Sigmoid colon (tissue), 7 donors: Measurements from ENCODE around the gene TPRX1. TPM values are rescaled to one million over a fixed set of nuclear protein-coding genes. Genes with fewer than 3 reads are reported as not detected.
"Not testable (repeated sequence)": the region's sequence is repeated elsewhere in the genome, so short reads cannot be mapped to it uniquely, and the experiment has no call there.

Experiments used
- DNase-seq: peaks from one replicate; pipeline ENCODE4 v3.0.0-alpha.2; 2019
- H3K27ac ChIP-seq, 4 donors: fragments of 200-600 bp; sonication (generic); one replicate each; pipeline ENCODE4 v1.5.1; 2016 to 2019; ENCODE audit warnings: mild to moderate bottlenecking in 1 of 4
- H3K27me3 ChIP-seq, 3 donors: fragments of 200-600 bp; sonication (generic); one replicate each; pipeline ENCODE4 v1.5.1; 2019; ENCODE audit warnings: mild to moderate bottlenecking in 1 of 3
- H3K36me3 ChIP-seq, 4 donors: fragments of 200-600 bp; sonication (generic); one replicate each; pipeline ENCODE4 v1.5.1; 2016 to 2019
- H3K4me1 ChIP-seq, 4 donors: fragments of 200-600 bp; sonication (generic); one replicate each; pipeline ENCODE4 v1.5.1; 2017 to 2019
- H3K4me3 ChIP-seq, 4 donors: fragments of 200-600 bp; sonication (generic); one replicate each; pipeline ENCODE4 v1.5.1; 2017 to 2019; ENCODE audit warnings: mild to moderate bottlenecking in 2 of 4, moderate library complexity in 1 of 4
- H3K9me3 ChIP-seq, 4 donors: fragments of 200-600 bp in 3 of 4; sonication (generic) in 3 of 4; one replicate each; pipeline versions ENCODE4 v1.5.1 to v1.6.1; 2013 to 2019
- CTCF ChIP-seq, 4 experiments: fragments of 450-650 bp in 3 of 4; fragments of 200-600 bp in 1 of 4; IDR thresholded peaks; one replicate each; pipeline ENCODE4 v1.5.1; 2016 to 2019; ENCODE audit warnings: antibody characterized with exemption in 4 of 4, mild to moderate bottlenecking in 3 of 4, moderate library complexity in 2 of 4
- EP300 ChIP-seq, 4 donors: sonication (generic); formaldehyde crosslinking; IDR thresholded peaks; one replicate each; pipeline ENCODE4 v1.6.1; 2017; ENCODE audit warnings: antibody characterized with exemption in 4 of 4
- POLR2A ChIP-seq, 2 donors: fragments of 450-650 bp; IDR thresholded peaks; one replicate each; pipeline ENCODE4 v1.6.1; 2016; ENCODE audit warnings: antibody characterized with exemption in 2 of 2, mild to moderate bottlenecking in 2 of 2, moderate library complexity in 2 of 2
- POLR2AphosphoS5 ChIP-seq, 4 donors: sonication (generic); formaldehyde crosslinking; IDR thresholded peaks; one replicate each; pipeline ENCODE4 v1.6.1; 2017; ENCODE audit warnings: antibody characterized with exemption in 4 of 4
- WGBS, 2 donors: extraction: QIAGEN DNeasy Blood & Tissue Kit; methylation state at CpG; one replicate each; pipeline ENCODE4 v1.1.7; 2013; 5-methylcytosine and 5-hydroxymethylcytosine counted together
- intact Hi-C: fragments of 100-400 bp; cut with DNase I; formaldehyde crosslinking; loops from one replicate; pipeline ENCODE4 v1.15.1; 2023
- polyA plus RNA-seq, 3 donors: library from polyadenylated mRNA; stranded (reverse); fragments of 200-250 nt; gene quantifications; one replicate each; pipeline ENCODE4 v1.2.3, GENCODE V29; 2013
- total RNA-seq, 4 donors: library from RNA; depleted of rRNA; stranded (reverse); fragments of >200 nt; gene quantifications; one replicate each; pipeline ENCODE4 v1.1.0, GENCODE V29; 2016
- donor health status: healthy with polysubstance abuse.
- donor health status: Bipolar disorder and iron deficiency.
- donor health status: healthy.

TPRX1 gene
- total and polyA plus RNA-seq, 7 donors = not detected

GRCh38 chr19:47824396-47824795 lies 20.0 kb upstream of the TPRX1 start:
- H3K4me3 ChIP-seq = no peak overlapping the region
- no peaks in the 10 kb centered on the region for H3K36me3 ChIP-seq
- 78 to 83% methylated on average over 6 of the region's 6 CpGs for WGBS, 2 donors
- TF ChIP-seq POLR2AphosphoS5 (IDR thresholded peaks at IDR 0.05) (no peak), POLR2A (IDR thresholded peaks at IDR 0.05) (no peak), CTCF (IDR thresholded peaks at IDR 0.05) (no peak), EP300 (IDR thresholded peaks at IDR 0.05) (no peak)
- peaks cover 0 to 33% (median 0%) of the 10 kb centered on the region in 3 donors for H3K27me3 ChIP-seq
- no peaks in the 10 kb centered on the region for H3K4me1 ChIP-seq
- peaks cover 0 to 3% (median 0%) of the 10 kb centered on the region in 4 donors for H3K9me3 ChIP-seq
- no peak overlapping the region for H3K27ac ChIP-seq
- intact Hi-C loops = no loop called here
- no peak for DNase-seq

GRCh38 chr19:47821460-47822020 lies 17.2 kb upstream of the TPRX1 start, which contains the start of gene CRX:
Gene CRX (plus strand): TSS chr19:47821937. CDS start chr19:47834444, 12,507 bp downstream.
- H3K4me3 ChIP-seq = no peak within 1 kb of the TSS
- TF ChIP-seq EP300 (IDR thresholded peaks at IDR 0.05) = no peak
- no peak for TF ChIP-seq POLR2AphosphoS5 (IDR thresholded peaks at IDR 0.05)
- no peak for TF ChIP-seq CTCF (IDR thresholded peaks at IDR 0.05)
- TF ChIP-seq POLR2A (IDR thresholded peaks at IDR 0.05) = no peak
- no peak for DNase-seq
- H3K27ac ChIP-seq = no peak within 1 kb of the TSS
- H3K4me1 ChIP-seq = no peaks in the 10 kb centered on the region
- H3K36me3 ChIP-seq = no peaks in the 10 kb centered on the region
- H3K9me3 ChIP-seq = no peaks in the 10 kb centered on the region
- 36 to 47% methylated on average over 15 of the region's 15 CpGs for WGBS, 2 donors
- intact Hi-C loops = no loop called here
- H3K27me3 ChIP-seq = peaks cover 0 to 44% (median 0%) of the 10 kb centered on the region in 3 donors

- TF ChIP-seq POLR2AphosphoS5 (IDR thresholded peaks at IDR 0.05) (no peak), CTCF (IDR thresholded peaks at IDR 0.05) (no peak), EP300 (IDR thresholded peaks at IDR 0.05) (no peak), POLR2A (IDR thresholded peaks at IDR 0.05) (no peak)
- H3K27ac ChIP-seq = no peak overlapping the region
- intact Hi-C loops = no loop called here
- WGBS, 2 donors = 54 to 72% methylated on average over 2 of the region's 2 CpGs
- H3K9me3 ChIP-seq = no peaks in the 10 kb centered on the region
- H3K36me3 ChIP-seq = no peaks in the 10 kb centered on the region
- H3K27me3 ChIP-seq = peaks cover 0 to 44% (median 0%) of the 10 kb centered on the region in 3 donors
- no peaks in the 10 kb centered on the region for H3K4me1 ChIP-seq
- DNase-seq = no peak
- H3K4me3 ChIP-seq = no peak overlapping the region
These were observed 16.1 kb upstream of the TPRX1 start for GRCh38 chr19:47820410-47820809.

- Histone ChIP-seq H3K9me3 (no peaks in the 10 kb centered on the region), H3K27me3 (peaks cover 0 to 44% (median 0%) of the 10 kb centered on the region in 3 donors), H3K4me1 (no peaks in the 10 kb centered on the region), H3K4me3 (no peak overlapping the region), H3K27ac (no peak overlapping the region), H3K36me3 (no peaks in the 10 kb centered on the region)
- intact Hi-C loops = no loop called here
- no peak for TF ChIP-seq POLR2AphosphoS5 (IDR thresholded peaks at IDR 0.05)
- TF ChIP-seq EP300 (IDR thresholded peaks at IDR 0.05) = no peak
- no peak for TF ChIP-seq CTCF (IDR thresholded peaks at IDR 0.05)
- TF ChIP-seq POLR2A (IDR thresholded peaks at IDR 0.05) = no peak
- no peak for DNase-seq
- 4 to 9% methylated on average over 10 of the region's 10 CpGs for WGBS, 2 donors
These were observed 15.5 kb upstream of the TPRX1 start for GRCh38 chr19:47819858-47820257.

GRCh38 chr19:47818221-47818620 lies 13.9 kb upstream of the TPRX1 start:
- H3K27ac ChIP-seq, H3K36me3 ChIP-seq, H3K9me3 ChIP-seq, H3K4me3 ChIP-seq, intact Hi-C loops, H3K4me1 ChIP-seq, DNase-seq: not testable (repeated sequence)
- WGBS, 2 donors = 91% methylated on average over 1 of the region's 1 CpG
- H3K27me3 ChIP-seq = peaks cover 0 to 44% (median 0%) of the 10 kb centered on the region in 3 donors

- H3K9me3 ChIP-seq, H3K4me1 ChIP-seq, DNase-seq, H3K27ac ChIP-seq, intact Hi-C loops, H3K36me3 ChIP-seq, H3K4me3 ChIP-seq: not testable (repeated sequence)
- peaks cover 0 to 32% (median 0%) of the 10 kb centered on the region in 3 donors for H3K27me3 ChIP-seq
- 90 to 92% methylated on average over 8 of the region's 8 CpGs for WGBS, 2 donors
These were observed 11.9 kb upstream of the TPRX1 start for GRCh38 chr19:47816270-47816669.
